Measurements from ENCODE around the gene MBNL1. TPM values are rescaled to one million over a fixed set of nuclear protein-coding genes. Genes with fewer than 3 reads are reported as not detected.

Gene MBNL1
- total RNA-seq, 6 donors from 2014 or later, result 231 to 506 (median 357) TPM

GRCh38 chr3:152416808-152417580 is 148.3 kb downstream of the MBNL1 start:
- TF ChIP-seq POLR2AphosphoS5 (IDR thresholded peaks at IDR 0.05) (no peak), POLR2A (IDR thresholded peaks at IDR 0.05) (no peak), EP300 (IDR thresholded peaks at IDR 0.05) (no peak)
- TF ChIP-seq, protein P1, sequence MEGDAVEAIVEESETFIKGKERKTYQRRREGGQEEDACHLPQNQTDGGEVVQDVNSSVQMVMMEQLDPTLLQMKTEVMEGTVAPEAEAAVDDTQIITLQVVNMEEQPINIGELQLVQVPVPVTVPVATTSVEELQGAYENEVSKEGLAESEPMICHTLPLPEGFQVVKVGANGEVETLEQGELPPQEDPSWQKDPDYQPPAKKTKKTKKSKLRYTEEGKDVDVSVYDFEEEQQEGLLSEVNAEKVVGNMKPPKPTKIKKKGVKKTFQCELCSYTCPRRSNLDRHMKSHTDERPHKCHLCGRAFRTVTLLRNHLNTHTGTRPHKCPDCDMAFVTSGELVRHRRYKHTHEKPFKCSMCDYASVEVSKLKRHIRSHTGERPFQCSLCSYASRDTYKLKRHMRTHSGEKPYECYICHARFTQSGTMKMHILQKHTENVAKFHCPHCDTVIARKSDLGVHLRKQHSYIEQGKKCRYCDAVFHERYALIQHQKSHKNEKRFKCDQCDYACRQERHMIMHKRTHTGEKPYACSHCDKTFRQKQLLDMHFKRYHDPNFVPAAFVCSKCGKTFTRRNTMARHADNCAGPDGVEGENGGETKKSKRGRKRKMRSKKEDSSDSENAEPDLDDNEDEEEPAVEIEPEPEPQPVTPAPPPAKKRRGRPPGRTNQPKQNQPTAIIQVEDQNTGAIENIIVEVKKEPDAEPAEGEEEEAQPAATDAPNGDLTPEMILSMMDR (IDR thresholded peaks at IDR 0.05), result no peak
- no peak for DNase-seq
- no peak for ATAC-seq (ENCODE audit: low FRiP score in 2 of 2)
- H3K4me1 ChIP-seq, result peaks cover 0 to 15% (median 1%) of the 10 kb centered on the region in 4 donors
- no peak overlapping the region for H3K4me3 ChIP-seq
- no peaks in the 10 kb centered on the region for H3K9me3 ChIP-seq
- 92 to 96% methylated on average over 1 of the region's 1 CpG for WGBS, 2 donors
- H3K27me3 ChIP-seq, result no peaks in the 10 kb centered on the region
- H3K27ac ChIP-seq, result peak overlapping the region in 2 of 4 donors; percentile 20 to 58
- peaks cover 20 to 58% (median 30%) of the 10 kb centered on the region in 4 donors for H3K36me3 ChIP-seq

DNA sequence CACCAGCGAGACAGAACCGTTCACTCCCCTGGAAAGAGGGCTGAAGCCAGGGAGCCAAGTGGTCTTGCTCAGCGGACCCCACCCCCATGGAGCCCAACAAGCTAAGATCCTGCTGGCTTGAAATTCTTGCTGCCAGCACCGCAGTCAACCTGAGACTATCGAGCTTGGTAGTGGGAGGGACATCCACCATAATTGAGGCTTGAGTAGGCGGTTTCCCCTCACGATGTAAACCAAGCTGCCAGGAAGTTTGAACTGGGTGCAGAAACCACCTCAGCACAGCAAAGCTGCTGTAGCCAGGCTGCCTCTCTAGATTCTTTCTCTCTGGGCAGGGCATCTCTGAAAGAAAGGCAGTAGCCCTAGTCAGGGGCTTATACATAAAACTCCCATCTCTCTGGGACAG is 151.0 kb downstream of the MBNL1 start:
- no peak overlapping the region for H3K4me3 ChIP-seq
- no peak for TF ChIP-seq POLR2A (IDR thresholded peaks at IDR 0.05)
- TF ChIP-seq, protein P1 (IDR thresholded peaks at IDR 0.05), result no peak
- no peak for TF ChIP-seq EP300 (IDR thresholded peaks at IDR 0.05)
- TF ChIP-seq POLR2AphosphoS5 (IDR thresholded peaks at IDR 0.05), result no peak
- no peaks in the 10 kb centered on the region for H3K9me3 ChIP-seq
- DNase-seq, result no peak
- H3K36me3 ChIP-seq, result peaks cover 20 to 56% (median 29%) of the 10 kb centered on the region in 4 donors
- 86 to 90% methylated on average over 7 of the region's 7 CpGs for WGBS, 2 donors
- peak overlapping the region in 1 of 4 donors; percentile 32 for H3K27ac ChIP-seq
- ATAC-seq (ENCODE audit: low FRiP score in 2 of 2), result no peak
- peaks cover 0 to 4% (median 0%) of the 10 kb centered on the region in 4 donors for H3K4me1 ChIP-seq
- H3K27me3 ChIP-seq, result no peaks in the 10 kb centered on the region

DNA sequence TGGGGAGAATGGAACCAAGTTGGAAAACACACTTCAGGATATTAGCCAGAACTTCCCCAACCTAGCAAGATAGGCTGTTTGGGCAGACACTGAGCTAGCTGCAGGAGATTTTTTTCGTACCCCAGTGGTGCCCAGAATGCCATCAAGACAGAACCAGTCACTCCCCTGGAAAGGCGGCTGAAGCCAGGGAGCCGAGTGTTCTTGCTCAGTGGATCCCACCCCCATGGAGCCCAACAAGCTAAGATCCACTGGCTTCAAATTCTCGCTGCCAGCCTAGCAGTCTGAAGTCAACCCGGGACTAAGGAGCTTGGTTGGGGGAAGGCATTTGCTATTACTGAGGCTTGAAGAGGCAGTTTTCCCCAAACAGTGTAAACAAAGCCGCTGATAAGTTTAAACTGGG is 152.4 kb downstream of the MBNL1 start:
- Histone ChIP-seq H3K4me1 (peaks cover 0 to 5% (median under 1%) of the 10 kb centered on the region in 4 donors), H3K4me3 (no peak overlapping the region), H3K27me3 (no peaks in the 10 kb centered on the region), H3K36me3 (peaks cover 16 to 42% (median 24%) of the 10 kb centered on the region in 4 donors), H3K27ac (no peak overlapping the region), H3K9me3 (no peaks in the 10 kb centered on the region)
- ATAC-seq (ENCODE audit: low FRiP score in 2 of 2) (no peak), DNase-seq (no peak)
- 98 to 100% methylated on average over 6 of the region's 6 CpGs for WGBS, 2 donors
- TF ChIP-seq EP300 (IDR thresholded peaks at IDR 0.05) (no peak), POLR2A (IDR thresholded peaks at IDR 0.05) (no peak), POLR2AphosphoS5 (IDR thresholded peaks at IDR 0.05) (no peak)
- TF ChIP-seq, protein P1 (IDR thresholded peaks at IDR 0.05), result no peak

- Histone ChIP-seq H3K9me3 (no peaks in the 10 kb centered on the region), H3K36me3 (peaks cover 0 to 3% (median under 1%) of the 10 kb centered on the region in 4 donors), H3K27ac (peak overlapping the region in 2 of 4 donors; percentile 50 to 53), H3K27me3 (no peaks in the 10 kb centered on the region), H3K4me3 (no peak overlapping the region), H3K4me1 (peaks cover 16 to 38% (median 23%) of the 10 kb centered on the region in 4 donors)
- no peak for ATAC-seq (ENCODE audit: low FRiP score in 2 of 2)
- no peak for DNase-seq
- TF ChIP-seq POLR2AphosphoS5 (IDR thresholded peaks at IDR 0.05), result no peak
- no peak for TF ChIP-seq EP300 (IDR thresholded peaks at IDR 0.05)
Observed at GRCh38 chr3:152426393-152426792, 157.7 kb downstream of the MBNL1 start.

DNA sequence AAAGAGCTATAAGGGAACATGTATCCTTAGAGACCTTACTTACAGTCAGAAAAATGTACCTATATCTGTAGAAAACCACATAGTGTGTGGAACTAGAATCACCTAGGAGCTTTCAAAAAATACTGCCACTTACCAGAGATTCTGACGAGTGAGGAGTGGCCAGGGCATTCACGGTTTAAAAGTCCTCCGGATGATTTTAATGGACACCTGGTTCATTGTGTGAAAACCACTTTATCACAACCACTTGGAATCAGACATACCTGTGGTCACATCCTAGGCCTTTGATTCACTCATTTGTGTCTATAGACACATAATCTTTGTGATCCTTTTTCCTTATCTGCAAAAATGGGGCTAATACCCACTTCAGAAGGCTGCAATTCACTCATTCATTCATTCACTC is 159.8 kb downstream of the MBNL1 start:
- peaks cover 0 to 13% (median 5%) of the 10 kb centered on the region in 4 donors for H3K36me3 ChIP-seq
- TF ChIP-seq, protein P1 (IDR thresholded peaks at IDR 0.05), result no peak
- TF ChIP-seq POLR2AphosphoS5 (IDR thresholded peaks at IDR 0.05), result no peak
- no peak for TF ChIP-seq POLR2A (IDR thresholded peaks at IDR 0.05)
- H3K27ac ChIP-seq, result peak overlapping the region in 1 of 4 donors; percentile 19
- DNase-seq (no peak), ATAC-seq (ENCODE audit: low FRiP score in 2 of 2) (no peak)
- no peaks in the 10 kb centered on the region for H3K9me3 ChIP-seq
- 84 to 89% methylated on average over 3 of the region's 3 CpGs for WGBS, 2 donors
- H3K4me1 ChIP-seq, result peaks cover 16 to 38% (median 23%) of the 10 kb centered on the region in 4 donors
- no peaks in the 10 kb centered on the region for H3K27me3 ChIP-seq
- H3K4me3 ChIP-seq, result no peak overlapping the region

All from upper lobe of left lung (tissue), 6 donors.